Endothelial cell (in vitro differentiated cells): Measurements from ENCODE around the gene SLC22A4. TPM values are rescaled to one million over a fixed set of nuclear protein-coding genes. Genes with fewer than 3 reads are reported as not detected.

Source experiments
- DNase-seq: peaks from one replicate; pipeline ENCODE4 v3.0.0; 2021; ENCODE audit warnings: low spot score
- H3K27ac Mint-ChIP-seq: one replicate; pipeline ENCODE4 v1.8.0; 2021; ENCODE audit warnings: mixed read lengths, inconsistent platforms; ENCODE audit not compliant: unreplicated experiment
- H3K27me3 Mint-ChIP-seq: one replicate; pipeline ENCODE4 v1.8.0; 2021; ENCODE audit warnings: mild to moderate bottlenecking, moderate library complexity, mixed read lengths, inconsistent platforms; ENCODE audit not compliant: unreplicated experiment
- H3K36me3 Mint-ChIP-seq: one replicate; pipeline ENCODE4 v1.8.0; 2021; ENCODE audit warnings: mild to moderate bottlenecking, low read depth, mixed read lengths, inconsistent platforms; ENCODE audit not compliant: unreplicated experiment
- H3K4me1 Mint-ChIP-seq: one replicate; pipeline ENCODE4 v1.8.0; 2021; ENCODE audit warnings: mild to moderate bottlenecking, mixed read lengths, inconsistent platforms; ENCODE audit not compliant: unreplicated experiment
- H3K4me3 Mint-ChIP-seq: one replicate; pipeline ENCODE4 v1.8.0; 2021; ENCODE audit warnings: mild to moderate bottlenecking, mixed read lengths, inconsistent platforms; ENCODE audit not compliant: unreplicated experiment
- H3K9me3 Mint-ChIP-seq: one replicate; pipeline ENCODE4 v1.8.0; 2021; ENCODE audit warnings: mixed read lengths, inconsistent platforms; ENCODE audit not compliant: unreplicated experiment
- CTCF ChIP-seq: fragments of 200-600 bp; sonication (generic); IDR thresholded peaks from one replicate; pipeline ENCODE4 v1.5.0; 2021; ENCODE audit warnings: antibody characterized with exemption; ENCODE audit not compliant: unreplicated experiment
- total RNA-seq: library from RNA; stranded (reverse); fragmentation: NEBNext Ultra II Directional; extraction: Animal tissue kit (Norgen Biotek cat#: 25700); gene quantifications from one replicate; pipeline ENCODE4 v1.2.1, GENCODE V29; 2021; ENCODE audit not compliant: unreplicated experiment

Gene SLC22A4
- total RNA-seq, 1 donor from 2014 or later, result 0.13 TPM

- Mint-ChIP-seq H3K27ac (no peak overlapping the region), H3K4me3 (no peak overlapping the region)
These were observed 15.5 kb downstream of the SLC22A4 start for GRCh38 chr5:132309679-132310078.

GRCh38 chr5:132310141-132310834 is 16.1 kb downstream of the SLC22A4 start:
- peaks cover 4% of the 10 kb centered on the region for H3K27me3 Mint-ChIP-seq
- no peak overlapping the region for H3K4me3 Mint-ChIP-seq
- H3K4me1 Mint-ChIP-seq, result no peaks in the 10 kb centered on the region
- no peak for DNase-seq
- no peaks in the 10 kb centered on the region for H3K36me3 Mint-ChIP-seq
- TF ChIP-seq CTCF, result no peak
- H3K27ac Mint-ChIP-seq, result peak overlapping the region; percentile 45
- no peaks in the 10 kb centered on the region for H3K9me3 Mint-ChIP-seq

More at GRCh38 chr5:132309679-132310078, 15.5 kb downstream of the SLC22A4 start:
- Mint-ChIP-seq H3K4me1 (no peaks in the 10 kb centered on the region), H3K27me3 (peaks cover 6% of the 10 kb centered on the region), H3K36me3 (no peaks in the 10 kb centered on the region), H3K9me3 (no peaks in the 10 kb centered on the region)
- no peak for DNase-seq
- TF ChIP-seq CTCF, result no peak

GRCh38 chr5:132313366-132313765 is 19.2 kb downstream of the SLC22A4 start:
- H3K36me3 Mint-ChIP-seq, result no peaks in the 10 kb centered on the region
- peaks cover 4% of the 10 kb centered on the region for H3K27me3 Mint-ChIP-seq
- no peak for TF ChIP-seq CTCF
- no peaks in the 10 kb centered on the region for H3K9me3 Mint-ChIP-seq
- peaks cover 6% of the 10 kb centered on the region for H3K4me1 Mint-ChIP-seq
- DNase-seq, result no peak
- H3K27ac Mint-ChIP-seq, result no peak overlapping the region
- H3K4me3 Mint-ChIP-seq, result no peak overlapping the region

GRCh38 chr5:132313961-132314432 is 19.8 kb downstream of the SLC22A4 start:
- no peaks in the 10 kb centered on the region for H3K36me3 Mint-ChIP-seq
- peaks cover 6% of the 10 kb centered on the region for H3K4me1 Mint-ChIP-seq
- peaks cover 4% of the 10 kb centered on the region for H3K27me3 Mint-ChIP-seq
- no peak for DNase-seq
- H3K4me3 Mint-ChIP-seq, result no peak overlapping the region
- no peak overlapping the region for H3K27ac Mint-ChIP-seq
- no peak for TF ChIP-seq CTCF
- no peaks in the 10 kb centered on the region for H3K9me3 Mint-ChIP-seq

GRCh38 chr5:132315529-132316067 is 21.4 kb downstream of the SLC22A4 start:
- Mint-ChIP-seq H3K27me3 (peaks cover 6% of the 10 kb centered on the region), H3K9me3 (no peaks in the 10 kb centered on the region), H3K27ac (no peak overlapping the region), H3K4me1 (peaks cover 6% of the 10 kb centered on the region), H3K4me3 (no peak overlapping the region), H3K36me3 (no peaks in the 10 kb centered on the region)
- no peak for TF ChIP-seq CTCF
- no peak for DNase-seq
